ENCODE data around the gene DENND1A. TPM values are rescaled to one million over a fixed set of nuclear protein-coding genes. Genes with fewer than 3 reads are reported as not detected.

DENND1A gene
- total RNA-seq, 1 experiment from 2014 or later: 23.5 TPM

DNA sequence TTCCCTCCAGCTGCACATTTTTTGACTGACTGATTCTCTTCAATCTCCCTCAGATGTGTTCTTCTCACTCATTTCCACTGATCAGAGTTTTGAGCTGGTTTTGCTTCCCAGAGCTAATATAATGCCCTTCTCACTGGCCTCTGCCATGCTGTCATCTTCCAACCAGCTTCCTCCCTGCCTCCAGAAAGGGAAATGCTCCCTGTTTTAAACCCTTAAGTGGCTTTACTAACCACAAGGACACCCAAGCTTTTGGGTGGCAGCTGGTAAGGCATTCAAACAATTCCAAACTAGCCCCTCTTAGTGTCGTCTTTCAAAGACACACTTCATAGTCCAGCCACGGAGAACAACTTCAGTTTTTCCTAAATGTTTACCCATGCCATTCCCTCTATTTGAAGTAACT, 401.4 kb downstream of the DENND1A start (continued):
- TF ChIP-seq ZNF281 (CRISPR knock-in tag; IDR thresholded peaks at IDR 0.05) (no peak), ZNF263 (CRISPR knock-in tag; IDR thresholded peaks at IDR 0.05; ENCODE audit: low read depth) (no peak), TCF7 (CRISPR knock-in tag; IDR thresholded peaks at IDR 0.05; ENCODE audit: low read depth) (no peak), NFE2L1 (CRISPR knock-in tag; IDR thresholded peaks at IDR 0.05) (no peak), ATF2 (CRISPR knock-in tag; IDR thresholded peaks at IDR 0.05; ENCODE audit: borderline replicate concordance, low read depth) (no peak), NR2C2 (CRISPR knock-in tag; IDR thresholded peaks at IDR 0.05) (no peak), SP1 (CRISPR knock-in tag; conservative IDR thresholded peaks at IDR 0.05) (no peak)
- TF ChIP-seq, protein P1, sequence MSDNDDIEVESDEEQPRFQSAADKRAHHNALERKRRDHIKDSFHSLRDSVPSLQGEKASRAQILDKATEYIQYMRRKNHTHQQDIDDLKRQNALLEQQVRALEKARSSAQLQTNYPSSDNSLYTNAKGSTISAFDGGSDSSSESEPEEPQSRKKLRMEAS (CRISPR knock-in tag; IDR thresholded peaks at IDR 0.05): no peak

DNA sequence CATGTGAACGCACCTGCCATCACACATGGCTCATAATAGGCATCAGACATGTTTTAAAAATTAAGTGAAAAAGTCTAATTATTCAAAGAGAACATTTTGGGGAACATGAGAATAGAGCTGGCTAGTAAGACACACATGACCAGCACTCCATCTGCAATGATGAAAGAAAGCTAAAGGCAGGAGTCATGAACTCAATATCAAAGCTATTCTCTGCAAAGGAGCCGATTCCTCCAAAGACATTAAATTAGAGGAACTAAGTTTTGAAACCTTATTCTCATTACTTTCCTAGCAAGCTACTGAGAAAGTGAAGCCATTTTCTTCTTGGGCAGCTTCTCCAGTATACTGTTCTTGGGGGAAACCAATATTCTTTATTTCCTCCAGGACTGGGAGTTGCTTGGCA, 401.9 kb downstream of the DENND1A start:
- H3K4me3 Mint-ChIP-seq: no peak overlapping the region
- H3K4me1 Mint-ChIP-seq: no peaks in the 10 kb centered on the region
- DNase-seq (ENCODE audit: low spot score) (no peak), ATAC-seq (no peak)
- H3K36me3 Mint-ChIP-seq: peaks cover 5% of the 10 kb centered on the region; the same call in 1 of the 2 replicates
- no peaks in the 10 kb centered on the region for H3K27me3 Mint-ChIP-seq (ENCODE audit: low read depth)
- no peak overlapping the region for H3K27ac Mint-ChIP-seq
- H3K9me3 Mint-ChIP-seq: peaks cover 6% of the 10 kb centered on the region
- ChIA-PET POLR2A (no interaction called here), CTCF (interaction anchor here (1.1 to 2.6 kb wide), 2 partner anchors 16 to 512 kb away, joined by 3 to 7 read pairs; no protein-coding TSS in a partner anchor)
- TF ChIP-seq ATF2 (CRISPR knock-in tag; IDR thresholded peaks at IDR 0.05; ENCODE audit: borderline replicate concordance, low read depth) (no peak), ZNF532 (CRISPR knock-in tag; IDR thresholded peaks at IDR 0.05; ENCODE audit: borderline replicate concordance) (no peak), GRHL2 (CRISPR knock-in tag; IDR thresholded peaks at IDR 0.05; ENCODE audit: insufficient replicate concordance, severe bottlenecking) (no peak), CREB1 (CRISPR knock-in tag; IDR thresholded peaks at IDR 0.05) (no peak), GABPB1 (CRISPR knock-in tag; IDR thresholded peaks at IDR 0.05) (no peak), CBFB (CRISPR knock-in tag; IDR thresholded peaks at IDR 0.05; ENCODE audit: low read depth) (no peak), FOXJ3 (CRISPR knock-in tag; IDR thresholded peaks at IDR 0.05; ENCODE audit: borderline replicate concordance) (no peak), MXD4 (CRISPR knock-in tag; IDR thresholded peaks at IDR 0.05; ENCODE audit: borderline replicate concordance) (no peak), ZNF396 (CRISPR knock-in tag; IDR thresholded peaks at IDR 0.05; ENCODE audit: borderline replicate concordance) (no peak), SMAD3 (CRISPR knock-in tag; IDR thresholded peaks at IDR 0.05; ENCODE audit: borderline replicate concordance) (no peak), ZBTB43 (CRISPR knock-in tag; IDR thresholded peaks at IDR 0.05) (no peak), ZNF121 (CRISPR knock-in tag; IDR thresholded peaks at IDR 0.05) (no peak), ZNF317 (CRISPR knock-in tag; IDR thresholded peaks at IDR 0.05; ENCODE audit: borderline replicate concordance, low read depth) (no peak), TP53 (CRISPR knock-in tag; IDR thresholded peaks at IDR 0.05) (no peak)
- TF ChIP-seq, protein P2, sequence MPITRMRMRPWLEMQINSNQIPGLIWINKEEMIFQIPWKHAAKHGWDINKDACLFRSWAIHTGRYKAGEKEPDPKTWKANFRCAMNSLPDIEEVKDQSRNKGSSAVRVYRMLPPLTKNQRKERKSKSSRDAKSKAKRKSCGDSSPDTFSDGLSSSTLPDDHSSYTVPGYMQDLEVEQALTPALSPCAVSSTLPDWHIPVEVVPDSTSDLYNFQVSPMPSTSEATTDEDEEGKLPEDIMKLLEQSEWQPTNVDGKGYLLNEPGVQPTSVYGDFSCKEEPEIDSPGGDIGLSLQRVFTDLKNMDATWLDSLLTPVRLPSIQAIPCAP (CRISPR knock-in tag; IDR thresholded peaks at IDR 0.05): no peak
- TF ChIP-seq, protein P3, sequence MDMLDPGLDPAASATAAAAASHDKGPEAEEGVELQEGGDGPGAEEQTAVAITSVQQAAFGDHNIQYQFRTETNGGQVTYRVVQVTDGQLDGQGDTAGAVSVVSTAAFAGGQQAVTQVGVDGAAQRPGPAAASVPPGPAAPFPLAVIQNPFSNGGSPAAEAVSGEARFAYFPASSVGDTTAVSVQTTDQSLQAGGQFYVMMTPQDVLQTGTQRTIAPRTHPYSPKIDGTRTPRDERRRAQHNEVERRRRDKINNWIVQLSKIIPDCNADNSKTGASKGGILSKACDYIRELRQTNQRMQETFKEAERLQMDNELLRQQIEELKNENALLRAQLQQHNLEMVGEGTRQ (CRISPR knock-in tag; IDR thresholded peaks at IDR 0.05): no peak
